NB4 (cell line): Measurements from ENCODE around the gene ELAC1.

Source experiments
- DNase-seq: peaks from one replicate; pipeline ENCODE4 v3.0.0; 2010; ENCODE audit warnings: low read depth
- H3K4me3 ChIP-seq: one replicate; pipeline ENCODE4 v1.5.1; 2011; ENCODE audit warnings: mild to moderate bottlenecking, low read depth, low read length, moderate library complexity
- MYC ChIP-seq: IDR thresholded peaks from 2 replicates; pipeline ENCODE4 v1.6.1; 2011; ENCODE audit warnings: low read depth, low read length
- POLR2A ChIP-seq: IDR thresholded peaks from 2 replicates; pipeline ENCODE4 v1.6.1; 2011; ENCODE audit warnings: mild to moderate bottlenecking; ENCODE audit not compliant: insufficient read length; ENCODE audit errors: extremely low read depth
- TF ChIP-seq, protein P1 (sequence below): IDR thresholded peaks from one replicate; pipeline ENCODE4 v1.5.1; 2012; ENCODE audit warnings: low read depth, low read length
- TF ChIP-seq, protein P2 (sequence below): IDR thresholded peaks from 2 replicates; pipeline ENCODE4 v1.6.1; 2011; ENCODE audit warnings: low read depth, low read length

Gene ELAC1

DNA sequence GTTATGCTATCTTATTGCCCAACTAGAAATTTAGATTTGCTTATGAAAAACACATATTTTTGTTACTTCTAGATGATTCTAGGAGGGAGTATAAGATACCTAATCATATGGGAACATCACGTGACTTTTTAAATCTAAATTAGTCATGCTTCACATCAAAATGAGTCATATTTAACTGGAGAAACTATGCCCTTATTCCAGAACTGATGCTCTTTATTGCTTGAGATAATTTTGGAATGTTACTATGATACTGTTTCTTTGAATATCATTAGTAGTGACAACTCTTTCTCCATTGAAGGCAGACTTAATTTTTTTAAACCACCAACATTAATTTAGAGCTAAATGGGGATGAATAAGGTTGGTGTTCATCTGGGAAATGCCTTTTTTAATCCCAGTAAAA is 19.9 kb upstream of the ELAC1 start:
- no peak overlapping the region for H3K4me3 ChIP-seq
- TF ChIP-seq, protein P1, sequence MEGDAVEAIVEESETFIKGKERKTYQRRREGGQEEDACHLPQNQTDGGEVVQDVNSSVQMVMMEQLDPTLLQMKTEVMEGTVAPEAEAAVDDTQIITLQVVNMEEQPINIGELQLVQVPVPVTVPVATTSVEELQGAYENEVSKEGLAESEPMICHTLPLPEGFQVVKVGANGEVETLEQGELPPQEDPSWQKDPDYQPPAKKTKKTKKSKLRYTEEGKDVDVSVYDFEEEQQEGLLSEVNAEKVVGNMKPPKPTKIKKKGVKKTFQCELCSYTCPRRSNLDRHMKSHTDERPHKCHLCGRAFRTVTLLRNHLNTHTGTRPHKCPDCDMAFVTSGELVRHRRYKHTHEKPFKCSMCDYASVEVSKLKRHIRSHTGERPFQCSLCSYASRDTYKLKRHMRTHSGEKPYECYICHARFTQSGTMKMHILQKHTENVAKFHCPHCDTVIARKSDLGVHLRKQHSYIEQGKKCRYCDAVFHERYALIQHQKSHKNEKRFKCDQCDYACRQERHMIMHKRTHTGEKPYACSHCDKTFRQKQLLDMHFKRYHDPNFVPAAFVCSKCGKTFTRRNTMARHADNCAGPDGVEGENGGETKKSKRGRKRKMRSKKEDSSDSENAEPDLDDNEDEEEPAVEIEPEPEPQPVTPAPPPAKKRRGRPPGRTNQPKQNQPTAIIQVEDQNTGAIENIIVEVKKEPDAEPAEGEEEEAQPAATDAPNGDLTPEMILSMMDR, result no peak
- TF ChIP-seq MYC, result no peak
- no peak for TF ChIP-seq POLR2A
- TF ChIP-seq, protein P2, sequence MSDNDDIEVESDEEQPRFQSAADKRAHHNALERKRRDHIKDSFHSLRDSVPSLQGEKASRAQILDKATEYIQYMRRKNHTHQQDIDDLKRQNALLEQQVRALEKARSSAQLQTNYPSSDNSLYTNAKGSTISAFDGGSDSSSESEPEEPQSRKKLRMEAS, result no peak
- no peak for DNase-seq

DNA sequence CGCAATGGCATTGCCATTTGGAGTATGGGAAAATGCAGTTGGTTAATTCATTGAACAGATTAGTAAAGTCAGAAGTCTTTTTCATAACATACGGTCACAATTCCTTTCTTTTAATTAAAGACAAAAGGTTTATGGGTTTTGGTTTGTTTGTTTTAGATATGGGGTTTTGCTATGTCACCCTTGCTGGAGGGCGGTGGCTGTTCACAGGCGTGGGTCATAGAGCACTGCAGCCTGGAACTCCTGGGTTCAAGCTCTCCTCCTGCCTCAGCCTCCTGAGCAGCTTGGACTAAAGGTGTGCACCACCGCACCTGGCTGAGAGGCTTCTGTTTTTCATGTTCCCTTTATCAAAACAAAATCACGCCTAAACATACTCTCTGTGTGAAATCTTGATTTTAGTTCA is 18.7 kb upstream of the ELAC1 start:
- TF ChIP-seq POLR2A, result no peak
- TF ChIP-seq, protein P1, result no peak
- TF ChIP-seq, protein P2, result no peak
- TF ChIP-seq MYC, result no peak
- DNase-seq, result no peak
- H3K4me3 ChIP-seq, result no peak overlapping the region

DNA sequence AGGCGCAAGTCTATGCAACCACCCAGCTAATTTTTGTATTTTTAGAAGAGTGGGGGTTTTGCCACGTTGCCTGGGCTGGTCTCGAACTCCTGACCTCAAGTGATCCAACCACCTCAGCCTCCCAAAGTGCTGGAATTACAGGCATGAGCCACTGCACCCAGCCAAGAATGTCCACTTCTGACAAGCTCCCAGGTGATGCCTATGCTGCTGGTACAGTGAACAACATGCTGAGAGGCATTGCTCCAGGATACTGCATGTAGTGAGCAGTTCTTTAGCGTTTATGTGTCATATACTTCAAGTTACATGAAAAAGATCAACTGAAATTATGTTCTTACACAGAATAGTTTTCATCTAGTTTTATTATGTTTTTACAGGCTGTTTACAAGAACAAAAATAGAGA is 17.2 kb upstream of the ELAC1 start:
- no peak overlapping the region for H3K4me3 ChIP-seq
- TF ChIP-seq, protein P1, result no peak
- no peak for TF ChIP-seq MYC
- TF ChIP-seq POLR2A, result no peak
- TF ChIP-seq, protein P2, result no peak
- no peak for DNase-seq

DNA sequence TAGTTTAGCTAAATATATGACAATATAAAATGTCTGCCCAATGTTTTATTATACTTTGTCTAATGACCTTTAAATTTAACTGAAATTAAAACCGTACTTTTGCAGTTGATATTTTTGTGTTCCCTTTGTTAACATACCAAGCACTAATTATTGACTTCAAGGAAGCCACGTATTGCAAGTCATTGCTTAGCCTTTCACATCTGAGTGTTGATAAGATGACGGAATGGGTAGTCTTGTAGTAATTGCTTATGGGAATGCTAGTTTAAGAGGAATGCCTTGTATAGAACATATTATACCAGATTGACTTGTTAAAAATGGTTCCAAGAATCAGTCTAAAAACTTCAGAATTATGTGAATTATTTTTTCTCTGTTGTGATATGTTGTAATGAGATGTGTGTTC is 14.0 kb upstream of the ELAC1 start:
- DNase-seq, result no peak
- no peak overlapping the region for H3K4me3 ChIP-seq
- TF ChIP-seq, protein P2, result no peak
- no peak for TF ChIP-seq POLR2A
- no peak for TF ChIP-seq MYC

- DNase-seq, result no peak
- TF ChIP-seq MYC, result no peak
- TF ChIP-seq, protein P2, result no peak
- TF ChIP-seq POLR2A, result no peak
- TF ChIP-seq, protein P1, result no peak
- H3K4me3 ChIP-seq, result no peak overlapping the region
Measured at GRCh38 chr18:50955253-50955652, 12.6 kb upstream of the ELAC1 start.

DNA sequence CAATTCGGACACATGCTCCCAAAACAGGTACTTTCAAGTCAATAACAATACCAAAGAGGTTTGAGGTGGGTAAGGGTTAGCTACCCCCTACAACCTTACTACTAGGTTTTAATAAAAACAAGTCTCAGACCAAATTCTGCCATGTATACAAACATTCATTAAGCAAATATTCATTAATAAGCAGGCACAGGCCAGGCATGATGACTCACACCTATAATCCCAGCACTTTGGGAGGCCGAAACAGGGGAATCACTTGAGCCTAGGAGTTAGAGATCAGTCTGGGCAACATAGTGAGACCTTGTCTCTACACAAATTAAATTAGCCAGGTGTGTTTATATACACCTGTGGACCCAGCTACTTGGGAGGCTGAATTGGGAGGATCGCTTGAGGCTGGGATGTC is 11.7 kb upstream of the ELAC1 start:
- no peak for DNase-seq
- TF ChIP-seq, protein P2, result no peak
- TF ChIP-seq, protein P1, result no peak
- TF ChIP-seq MYC (no peak), POLR2A (no peak)
- H3K4me3 ChIP-seq, result no peak overlapping the region
